Measurements from ENCODE around the gene PHACTR1.

- TF ChIP-seq POLR2A (IDR thresholded peaks at IDR 0.05) = no peak
- TF ChIP-seq CTCF (IDR thresholded peaks at IDR 0.05) = no peak
Observed at GRCh38 chr6:12760226-12760625, 43.7 kb downstream of the PHACTR1 start.

Data from lower leg skin (tissue), 3 donors.